Activated T-helper 1 cell treated with anti-CD3 and anti-CD28 coated beads, Interleukin-2, amount 50 U/mL, for 16 hours (primary cell): ENCODE data around the gene SCAMP3.

Source experiments
- DNase-seq, 2 donors: peaks; one replicate each; pipeline ENCODE4 v3.0.0-alpha.2; 2020; ENCODE audit warnings: low read depth in 1 of 2, low spot score in 1 of 2

SCAMP3 gene

DNA sequence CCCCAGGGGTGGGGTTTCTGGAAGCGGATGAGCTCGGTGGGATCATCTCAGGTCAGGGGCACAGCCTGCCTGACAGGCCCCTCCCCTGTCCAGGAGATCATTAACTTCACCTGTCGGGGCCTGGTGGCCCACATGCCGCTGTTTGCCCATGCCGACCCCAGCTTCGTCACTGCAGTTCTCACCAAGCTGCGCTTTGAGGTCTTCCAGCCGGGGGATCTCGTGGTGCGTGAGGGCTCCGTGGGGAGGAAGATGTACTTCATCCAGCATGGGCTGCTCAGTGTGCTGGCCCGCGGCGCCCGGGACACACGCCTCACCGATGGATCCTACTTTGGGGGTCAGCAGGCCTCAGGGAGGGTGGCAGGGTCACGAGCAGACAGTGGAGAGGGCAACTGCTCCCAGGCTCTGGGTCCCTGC is 23.5 kb upstream of the SCAMP3 start:
- no peak for DNase-seq

GRCh38 chr1:155285063-155285462 is 22.9 kb upstream of the SCAMP3 start:
- no peak for DNase-seq

GRCh38 chr1:155284476-155284875 is 22.3 kb upstream of the SCAMP3 start:
- DNase-seq: no peak

- no peak for DNase-seq
Observed at GRCh38 chr1:155282488-155283091, 20.4 kb upstream of the SCAMP3 start.

DNA sequence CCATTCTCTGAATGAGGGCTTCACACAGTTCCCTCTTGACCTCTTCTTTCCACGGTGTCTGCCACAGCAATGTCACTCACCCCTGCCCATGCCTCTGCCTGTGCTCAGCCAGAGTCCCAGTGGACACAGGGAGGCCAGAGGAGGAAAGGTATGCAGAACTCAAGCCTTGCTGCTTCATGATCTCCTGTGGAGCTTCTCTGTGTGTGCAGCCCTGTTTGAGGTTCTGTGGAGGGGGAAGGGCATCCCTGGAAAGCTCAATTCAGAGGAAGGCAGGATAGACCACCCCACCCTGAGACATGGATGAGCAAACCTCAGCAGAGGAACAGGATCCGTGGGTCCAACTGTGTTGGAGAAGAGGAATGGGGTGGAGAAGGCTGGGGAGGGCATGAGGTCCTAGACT is 17.1 kb upstream of the SCAMP3 start:
- DNase-seq: no peak

- DNase-seq: no peak
Observed at GRCh38 chr1:155278689-155279160, 16.6 kb upstream of the SCAMP3 start.

GRCh38 chr1:155277902-155278688 is 15.9 kb upstream of the SCAMP3 start:
- peak; percentile 45 to 61 for DNase-seq

- peak; percentile 79 to 89 for DNase-seq
Observed at GRCh38 chr1:155277070-155277901, 15.1 kb upstream of the SCAMP3 start, which contains the start of gene HCN3. TSS of gene HCN3 (plus strand) at chr1:155277463. CDS start at chr1:155277591, 128 bp downstream.

- DNase-seq: peak; percentile 91 to 94
Observed at GRCh38 chr1:155273343-155274245, 11.4 kb upstream of the SCAMP3 start, which contains the start of gene CLK2. TSS of gene CLK2 (minus strand) at chr1:155273504. CDS start at chr1:155270977, 2,527 bp downstream.

- no peak for DNase-seq
Observed at GRCh38 chr1:155272466-155273342, 10.5 kb upstream of the SCAMP3 start.

DNA sequence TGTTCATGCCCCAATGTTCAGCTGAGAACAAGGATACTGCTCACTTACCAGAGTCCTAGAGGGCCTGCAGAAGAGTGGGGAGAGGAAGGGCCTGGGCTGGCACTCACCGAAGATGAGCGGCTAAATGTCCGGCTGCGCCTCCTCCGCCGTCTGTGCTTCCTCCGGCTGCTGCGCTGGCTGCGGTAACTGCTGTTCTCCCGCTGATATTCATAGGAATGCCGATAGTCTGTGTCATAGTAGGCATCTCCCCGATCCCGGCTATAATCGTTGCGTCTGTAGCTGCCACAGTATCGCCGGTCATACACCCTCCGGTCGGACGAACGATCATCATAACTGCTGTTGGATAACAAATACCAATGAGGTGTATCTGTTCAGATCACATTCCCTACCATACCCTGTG is 7.2 kb upstream of the SCAMP3 start:
- no peak for DNase-seq

DNA sequence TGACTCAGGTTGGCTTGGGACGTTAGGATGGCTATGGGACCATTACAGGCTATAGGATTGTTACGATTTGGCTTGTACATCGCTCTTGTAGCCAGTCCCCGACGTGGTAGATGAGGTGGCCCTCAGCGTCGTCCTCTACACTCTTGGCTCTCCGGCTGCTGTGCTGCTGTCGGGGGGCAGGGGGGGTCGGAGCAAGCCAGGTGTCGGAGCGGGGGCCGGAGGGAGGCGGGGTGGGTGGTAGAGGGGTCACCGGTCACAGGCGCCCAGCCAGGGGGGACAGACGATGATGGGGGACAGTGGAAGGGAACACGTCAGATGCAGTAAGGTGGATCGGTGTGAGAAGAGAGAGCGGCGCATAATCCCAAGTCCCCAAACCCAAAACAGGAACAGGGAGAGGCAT is 6.5 kb upstream of the SCAMP3 start:
- no peak for DNase-seq

GRCh38 chr1:155267373-155267772 is 5.2 kb upstream of the SCAMP3 start:
- DNase-seq: no peak

DNA sequence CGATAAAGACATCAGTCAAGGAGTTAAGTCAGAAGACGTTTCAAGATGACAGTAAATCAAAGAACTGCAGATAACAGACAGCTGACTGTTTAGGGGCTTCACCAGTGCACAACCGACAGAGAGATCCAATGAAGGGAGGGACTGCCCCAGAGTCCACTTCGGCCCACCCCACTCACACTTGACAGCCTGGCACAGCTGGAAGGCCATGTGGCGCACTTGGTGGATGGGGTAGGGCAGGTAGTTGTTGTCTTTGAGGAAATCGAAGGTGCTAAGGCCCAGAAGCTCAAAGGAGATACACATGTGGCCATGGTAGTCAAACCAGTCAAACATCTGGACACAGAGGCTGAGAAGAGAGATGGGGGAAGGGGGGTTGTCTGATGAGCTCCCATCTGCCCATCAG is 4.4 kb upstream of the SCAMP3 start:
- no peak for DNase-seq

DNA sequence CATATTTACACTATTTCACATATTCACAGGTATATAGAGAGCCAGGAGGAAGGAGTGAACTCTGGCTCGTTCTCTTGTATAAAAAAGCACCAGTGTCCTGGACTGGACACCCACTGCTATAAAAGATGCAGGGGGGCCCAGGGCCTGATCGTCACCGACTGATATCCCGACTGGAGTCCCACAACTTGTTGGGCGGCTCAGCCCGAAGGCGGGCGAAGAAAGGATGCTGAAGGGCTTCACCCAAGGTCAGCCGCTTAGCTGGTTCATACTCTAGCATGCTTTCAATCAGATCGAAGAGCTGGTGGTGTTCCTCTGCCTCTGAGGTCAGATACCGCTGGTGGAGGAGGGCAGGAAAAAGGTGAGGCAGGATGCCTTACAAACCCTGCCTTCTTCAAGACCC is 907 bp upstream of the SCAMP3 start:
- no peak for DNase-seq

GRCh38 chr1:155261493-155261851 is 688 bp downstream of the SCAMP3 start:
- no peak for DNase-seq

- DNase-seq: no peak
Observed at GRCh38 chr1:155260276-155260675, 1.9 kb downstream of the SCAMP3 start.

GRCh38 chr1:155256058-155256852 is 5.9 kb downstream of the SCAMP3 start:
- no peak for DNase-seq
